GM10847 (cell line): Measurements from ENCODE around the gene MAP4K2.

Source experiments
- POLR2A ChIP-seq: IDR thresholded peaks from 2 replicates; pipeline ENCODE4 v1.6.1; 2011; ENCODE audit not compliant: insufficient read length; ENCODE audit errors: extremely low read depth

MAP4K2 gene

DNA sequence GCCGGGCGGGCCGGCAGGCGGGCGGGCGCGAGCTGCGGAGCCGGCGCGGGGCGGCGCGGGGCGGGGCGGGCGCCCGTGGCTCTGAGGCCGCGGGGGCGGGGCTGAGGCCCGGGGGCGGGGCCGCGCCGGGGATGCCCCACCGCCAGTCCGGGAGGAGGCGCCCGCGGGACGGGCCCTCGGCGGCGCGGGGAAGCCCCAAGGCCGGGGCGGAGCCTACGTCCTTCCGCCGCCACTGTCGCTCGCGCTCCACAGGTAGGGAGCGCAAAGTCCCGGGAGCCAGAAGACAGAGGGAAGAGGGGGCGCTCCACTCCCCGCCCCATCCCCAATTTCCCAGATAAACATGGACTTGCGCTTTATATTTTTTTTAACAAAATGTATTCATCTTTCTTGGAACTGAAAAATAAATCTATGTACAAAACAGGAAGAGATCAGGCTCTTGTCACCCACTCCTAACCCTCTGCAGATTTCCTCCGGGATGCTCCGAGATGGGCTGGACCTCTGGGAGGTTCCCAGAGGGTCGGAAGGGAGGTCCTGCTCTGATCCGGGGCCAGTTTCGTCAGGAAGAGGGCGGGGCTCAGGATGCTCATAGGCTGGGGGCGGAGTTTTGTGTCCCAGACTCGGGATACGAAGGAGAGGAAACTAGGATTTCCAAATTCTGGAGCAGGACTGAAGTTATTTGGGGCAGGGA, at the start of gene MAP4K2:
MAP4K2 (minus strand) TSS at position 57 of the 688 bp plus-strand sequence. CDS start 65 bp downstream, outside the sequence.
- TF ChIP-seq POLR2A, result no peak

DNA sequence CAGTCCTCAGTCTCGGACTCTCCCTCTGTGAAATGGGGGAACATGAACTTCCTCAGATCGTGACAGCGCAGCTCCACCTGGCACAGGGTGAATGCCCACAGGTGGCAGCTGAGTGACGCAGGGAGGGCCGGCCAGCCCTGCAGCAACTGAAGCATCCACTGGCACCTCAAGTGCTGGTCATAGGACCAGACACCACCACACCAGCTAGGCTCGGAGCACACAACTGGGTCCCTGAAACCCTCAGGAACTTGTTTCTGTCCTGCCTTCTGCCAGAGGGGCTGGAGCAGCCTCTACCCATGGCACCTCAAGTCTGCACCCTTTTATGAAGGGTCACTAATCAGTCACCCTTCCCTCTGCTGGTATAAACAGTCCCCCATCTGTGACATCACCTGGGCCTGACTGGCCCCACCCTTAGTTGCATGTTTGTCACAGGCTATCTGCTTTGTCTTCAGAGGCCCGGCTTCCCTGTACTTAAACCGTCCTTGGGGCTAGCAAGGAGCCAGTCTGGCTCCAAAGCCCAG, 48.9 kb upstream of the MAP4K2 start:
- no peak for TF ChIP-seq POLR2A

DNA sequence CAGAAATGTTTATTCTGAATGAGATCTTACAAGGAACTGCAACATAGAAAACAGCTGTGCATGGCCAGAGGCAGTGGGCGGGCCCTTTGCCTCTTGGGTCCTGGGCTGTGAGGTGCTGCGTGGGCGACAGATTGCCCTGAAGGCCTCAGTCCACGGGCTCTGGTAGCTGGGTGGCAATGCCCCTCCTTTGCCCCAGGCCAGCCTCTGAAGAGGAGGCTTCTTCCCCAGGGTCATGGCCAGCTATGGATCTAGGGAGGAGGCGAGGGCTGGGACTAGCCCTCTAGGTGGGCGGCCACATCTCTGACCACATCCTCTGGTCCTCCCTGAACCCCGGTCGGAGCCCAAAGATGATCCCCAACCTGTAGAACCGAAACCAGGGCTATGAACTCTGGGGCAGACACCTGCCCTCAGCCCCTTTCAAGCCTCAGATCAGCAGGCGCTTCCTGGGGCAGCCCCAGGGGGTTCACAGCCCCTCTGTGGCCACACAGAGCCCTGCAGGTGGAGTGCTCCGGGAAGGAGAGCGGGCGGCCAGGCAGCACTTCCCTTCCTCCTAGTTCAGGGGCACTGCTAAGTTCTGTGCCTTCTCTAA, 48.1 kb upstream of the MAP4K2 start:
- TF ChIP-seq POLR2A, result peak; percentile 16

DNA sequence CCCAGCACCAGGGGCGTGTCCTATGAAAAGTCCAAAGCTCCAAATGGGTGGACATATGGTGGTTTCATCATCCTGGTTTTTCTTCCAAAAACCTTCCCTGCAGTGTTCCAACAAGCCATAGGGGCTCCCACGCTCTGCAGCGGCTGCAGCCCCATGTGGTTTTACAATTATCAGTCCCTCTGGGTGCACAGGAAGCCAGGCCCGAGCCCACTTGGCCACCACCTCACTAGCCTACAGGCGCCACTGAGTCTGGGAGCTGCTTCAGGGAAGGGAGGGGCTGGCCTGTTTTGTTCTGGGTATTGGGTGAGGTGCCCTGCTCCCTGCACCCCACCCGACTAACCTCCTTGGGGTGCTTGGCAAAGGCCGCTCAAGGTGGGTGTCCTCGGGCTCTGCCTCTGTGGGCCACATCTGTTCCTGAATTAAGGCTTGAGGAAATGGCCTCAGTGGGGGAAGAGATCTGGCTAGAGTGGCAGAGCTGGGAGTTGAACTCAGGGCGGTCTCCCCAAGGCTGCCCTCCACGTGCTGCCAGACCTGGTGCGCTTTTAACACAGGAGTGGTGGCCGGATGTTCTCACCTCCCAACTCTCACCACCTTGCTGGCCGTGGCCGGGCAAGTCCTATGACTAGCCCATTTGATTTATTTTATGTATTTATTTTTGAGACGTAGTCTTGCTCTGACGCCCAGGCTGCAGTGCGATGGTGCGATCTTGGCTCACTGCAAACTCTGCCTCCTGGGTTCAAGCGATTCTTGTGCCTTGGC, 46.8 kb upstream of the MAP4K2 start:
- TF ChIP-seq POLR2A, result no peak

DNA sequence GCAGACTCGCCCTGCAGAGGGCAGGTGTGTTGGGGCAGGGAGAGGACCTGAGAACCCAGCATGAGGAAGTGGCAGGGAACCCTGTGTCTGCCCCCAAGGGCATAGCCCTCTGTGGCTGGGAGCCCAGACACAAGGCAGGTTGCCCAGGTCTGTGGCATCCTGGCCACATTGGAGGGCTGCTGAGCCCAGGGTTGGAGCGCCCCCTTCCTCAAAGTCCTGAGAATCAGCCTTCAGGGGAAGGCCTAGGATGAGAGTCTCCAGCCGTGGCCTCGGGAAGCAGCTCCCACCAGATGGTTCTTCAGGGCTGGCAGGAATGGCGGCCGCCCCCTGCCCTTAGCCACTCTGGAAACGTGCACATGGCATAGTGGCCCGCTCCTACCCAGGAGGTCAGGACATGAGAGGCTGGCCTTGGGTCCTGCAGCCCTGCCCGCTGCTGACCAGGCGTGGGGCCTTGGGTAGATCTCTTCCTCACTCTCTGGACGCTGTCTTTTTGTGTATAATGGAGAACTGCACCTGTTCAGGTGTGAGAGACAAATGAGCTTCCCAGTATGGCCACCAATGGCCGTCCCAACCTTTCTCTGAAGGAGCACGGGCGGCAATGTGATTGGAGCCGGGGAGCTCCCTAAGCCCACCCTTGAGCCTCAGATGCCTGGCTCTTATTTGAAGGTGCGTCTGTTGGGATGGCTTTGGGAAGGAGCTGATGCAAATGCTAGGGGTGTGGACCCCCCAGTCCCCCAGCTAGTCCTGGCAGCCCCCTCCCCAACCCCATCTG, 46.0 kb upstream of the MAP4K2 start:
- no peak for TF ChIP-seq POLR2A

DNA sequence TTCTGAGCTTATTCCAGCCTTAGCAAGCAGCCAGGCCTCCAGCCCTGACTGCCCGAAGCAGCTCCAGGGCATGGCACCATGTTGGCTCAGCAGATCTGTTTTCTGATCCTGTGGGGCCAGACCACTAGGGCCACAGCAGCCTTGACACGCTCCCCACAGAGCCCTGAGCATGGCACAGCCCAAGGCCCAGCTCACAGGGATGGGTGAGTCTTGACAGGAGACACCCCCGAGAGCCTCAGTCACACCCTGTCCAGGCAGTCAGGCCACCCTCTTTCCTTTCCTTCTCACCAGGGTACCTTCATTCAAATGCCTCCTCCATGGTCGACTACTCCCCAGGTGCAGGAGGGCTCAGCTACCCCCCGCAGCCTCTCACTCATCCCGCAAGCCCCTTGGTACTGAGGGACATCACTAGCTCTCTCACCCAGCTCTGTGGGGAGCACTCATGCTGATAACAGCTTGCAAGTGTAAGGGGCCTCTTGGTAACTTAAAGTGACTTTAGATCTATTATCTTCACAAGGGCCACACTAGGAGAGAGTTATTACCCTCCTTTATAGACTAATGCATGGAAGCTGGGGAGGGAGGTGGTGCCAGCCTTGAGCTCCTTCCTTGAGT, 45.3 kb upstream of the MAP4K2 start:
- TF ChIP-seq POLR2A, result no peak

DNA sequence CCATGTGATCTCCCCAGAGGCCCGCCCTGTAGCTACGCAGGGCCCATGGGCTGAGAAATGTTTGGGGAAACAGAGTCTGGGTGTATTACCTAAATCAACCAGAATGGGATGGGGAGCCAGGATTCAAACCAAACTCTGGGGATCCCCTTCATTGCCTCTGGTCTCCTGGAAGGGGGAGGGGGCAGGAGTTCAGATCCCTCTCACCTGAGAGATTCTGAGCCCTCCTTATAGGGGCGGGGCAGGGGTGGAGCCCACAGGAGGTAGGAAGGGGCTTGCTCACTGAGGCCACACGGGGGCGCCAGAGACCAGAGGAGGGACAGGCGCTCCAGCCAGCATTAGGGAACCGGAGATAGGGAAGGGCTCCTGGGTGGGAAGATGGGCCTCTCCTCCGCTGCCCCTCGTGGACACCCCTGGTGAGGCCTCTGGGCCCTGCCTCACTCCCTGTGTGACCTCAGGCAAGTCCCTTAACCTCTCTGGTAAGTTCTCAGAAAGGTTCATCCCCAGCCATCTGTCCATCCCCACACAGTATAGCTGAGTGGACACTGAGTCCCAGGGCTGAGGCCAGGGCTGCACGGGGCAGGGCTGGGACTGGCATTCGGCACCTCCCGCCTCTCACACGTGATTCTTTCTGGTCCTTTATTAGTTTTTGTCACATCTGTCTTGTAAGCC, 44.1 kb upstream of the MAP4K2 start:
- TF ChIP-seq POLR2A, result no peak

DNA sequence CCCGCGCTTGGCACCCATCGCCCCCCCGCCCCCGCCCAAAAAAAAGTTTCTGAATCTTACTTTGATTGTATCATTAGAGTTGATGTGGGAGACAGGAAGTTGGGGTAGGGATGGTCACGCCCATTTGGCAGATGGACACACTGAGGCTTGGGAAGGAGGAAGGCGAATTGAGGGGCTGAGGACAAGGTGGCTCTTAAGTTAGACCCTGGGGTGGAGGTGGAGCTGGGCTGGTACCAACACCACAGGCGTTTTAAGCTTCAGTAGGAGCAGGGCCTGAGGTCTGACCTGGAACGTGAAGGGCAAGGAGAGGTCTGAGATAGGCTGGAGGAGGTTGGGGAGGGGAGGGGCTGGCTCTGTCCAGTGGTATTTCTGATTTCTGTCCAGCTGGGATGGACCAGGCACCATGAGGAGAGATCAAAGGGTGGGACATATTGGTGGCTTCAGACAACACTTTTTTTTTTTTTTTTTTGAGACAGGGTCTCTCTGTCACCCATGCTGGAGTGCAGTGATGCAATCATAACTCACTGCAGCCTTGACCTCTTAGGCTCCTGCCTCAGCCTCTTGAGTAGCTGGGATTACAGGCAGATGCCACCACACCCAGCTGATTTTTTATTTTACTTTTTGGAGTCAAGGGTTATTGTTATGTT, 42.2 kb upstream of the MAP4K2 start:
- TF ChIP-seq POLR2A, result no peak

DNA sequence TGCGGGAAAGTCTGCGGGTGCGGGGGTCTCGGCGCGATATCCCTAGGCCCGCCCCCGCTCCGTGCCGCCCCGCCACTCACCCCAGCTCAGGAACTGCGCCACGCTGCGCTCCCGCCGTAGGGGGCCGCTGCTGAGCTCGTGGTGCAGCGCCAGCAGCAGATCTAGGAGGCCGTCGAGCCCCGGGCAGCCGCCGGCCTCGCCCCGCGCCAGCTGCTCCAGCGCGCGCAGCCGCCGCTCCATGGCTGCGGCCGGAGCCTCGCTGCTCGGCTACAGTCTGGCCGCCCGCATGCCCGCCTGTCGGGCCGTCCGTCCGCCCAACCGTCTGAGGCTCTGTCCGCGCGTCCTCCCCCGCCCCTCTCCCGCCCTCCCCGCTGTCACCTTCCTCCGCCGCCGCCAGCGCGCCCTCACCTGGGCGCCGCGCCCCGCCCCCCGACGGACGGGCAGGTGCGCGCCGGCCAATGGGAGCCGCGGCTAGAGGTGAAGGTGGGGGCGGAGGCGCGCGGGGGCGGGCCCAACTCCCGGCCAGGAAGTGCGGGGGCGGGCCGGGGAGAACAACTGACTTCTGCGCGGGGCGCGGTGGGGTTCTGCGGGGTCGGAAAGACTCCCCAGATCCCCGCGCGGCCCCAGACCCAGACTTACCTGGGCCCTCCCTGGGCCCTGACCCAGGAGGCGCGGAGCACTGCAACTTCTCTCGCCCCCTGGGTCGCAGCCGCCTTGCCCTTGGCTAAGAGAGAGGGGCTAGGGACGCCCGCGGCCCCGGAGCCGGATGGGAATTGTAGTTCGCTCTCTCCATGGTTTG, 41.5 kb upstream of the MAP4K2 start, which contains the start of gene CDC42BPG:
CDC42BPG (minus strand) TSS at position 324 of the 799 bp plus-strand sequence; CDS start at position 240, 84 bp downstream.
- no peak for TF ChIP-seq POLR2A

DNA sequence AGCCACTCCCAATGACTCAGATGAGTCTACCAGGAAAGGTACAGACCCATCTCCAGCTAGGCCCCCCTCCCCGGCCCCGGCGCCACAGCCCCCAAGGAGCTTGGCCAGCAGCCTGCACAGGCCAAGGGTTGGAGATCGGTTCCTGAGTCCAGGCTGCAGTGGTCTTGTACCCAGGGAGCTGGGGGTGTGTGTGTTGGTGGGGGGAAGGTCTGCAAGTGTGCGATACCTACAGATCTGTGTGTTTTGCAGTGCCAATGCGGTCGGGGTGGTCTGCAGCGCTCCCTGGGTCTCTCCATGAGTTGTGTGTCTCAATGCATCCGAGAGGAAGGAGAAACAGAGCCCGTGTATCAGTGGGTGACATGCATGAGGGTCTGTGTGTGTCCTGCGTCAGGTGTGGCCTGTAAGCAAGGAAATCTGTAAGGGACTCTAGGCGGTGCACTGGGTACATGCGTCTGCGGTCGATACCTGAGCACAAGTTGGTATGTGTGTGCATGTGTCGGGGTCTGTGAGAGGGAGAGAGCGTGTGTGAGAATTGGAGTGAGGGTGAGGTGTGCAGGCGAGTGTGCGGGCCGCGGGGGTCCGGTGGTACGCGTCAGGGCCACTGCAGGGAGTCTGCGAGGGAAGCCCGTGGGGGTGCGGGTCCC, 40.8 kb upstream of the MAP4K2 start:
- no peak for TF ChIP-seq POLR2A

DNA sequence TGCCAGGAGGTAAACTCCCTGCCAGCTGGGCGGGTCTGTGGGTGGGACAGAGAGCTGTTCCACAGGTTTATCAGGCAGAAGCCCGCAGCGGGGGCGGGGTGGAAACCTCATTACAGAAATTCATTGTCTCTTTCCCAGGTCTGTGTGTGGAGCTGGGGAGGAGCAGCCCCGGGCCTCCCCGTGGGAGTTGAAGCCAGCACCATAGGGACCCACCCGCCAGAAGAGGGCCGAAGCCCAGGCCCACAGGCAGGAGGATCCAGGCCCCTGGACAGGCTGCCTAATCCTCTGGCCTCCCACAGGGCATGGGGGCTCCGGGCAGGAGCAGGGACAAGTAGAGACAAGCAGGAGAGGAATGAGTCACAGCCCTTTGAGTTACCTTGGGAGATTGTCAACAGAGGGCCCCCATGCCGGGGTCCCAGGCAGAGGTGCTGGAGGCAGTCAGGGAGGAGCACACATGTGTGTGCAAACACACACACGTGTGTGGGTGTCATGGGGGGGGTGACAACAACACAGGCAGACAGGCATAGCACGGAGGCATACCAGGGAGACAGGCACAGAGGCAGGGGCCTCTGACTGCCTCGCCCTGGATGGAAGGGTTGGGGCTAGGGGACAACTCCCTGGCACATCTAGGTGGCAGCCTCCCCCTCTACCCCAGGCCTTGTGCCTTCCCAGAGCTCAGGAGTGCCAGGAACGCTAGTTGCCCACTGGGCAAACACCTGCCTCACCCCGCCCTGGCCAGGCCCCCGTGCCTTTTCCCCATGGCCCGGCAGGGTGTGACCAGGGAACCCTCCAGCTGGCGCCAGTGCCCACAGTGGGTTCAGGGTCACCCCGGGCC, 40.1 kb upstream of the MAP4K2 start:
- no peak for TF ChIP-seq POLR2A

DNA sequence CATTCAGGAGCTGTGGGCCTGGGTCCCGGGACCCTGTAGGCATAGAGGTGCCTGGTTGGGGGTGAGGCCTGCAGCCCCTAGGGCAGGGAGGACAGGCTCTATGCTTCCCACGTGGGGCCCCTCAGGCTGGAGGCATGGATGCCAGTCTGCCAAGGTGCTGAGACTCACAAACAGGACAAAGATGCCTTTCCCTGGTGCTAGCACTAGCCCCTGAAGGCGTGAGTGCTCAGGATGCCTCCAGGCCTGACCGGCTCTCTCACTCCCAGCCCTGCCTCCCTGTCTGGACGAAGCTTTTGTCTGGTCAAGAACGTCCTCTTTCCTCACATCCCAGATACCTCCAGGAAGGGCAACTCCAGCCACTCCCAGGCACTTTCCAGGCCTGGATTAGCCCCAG, 39.3 kb upstream of the MAP4K2 start:
- TF ChIP-seq POLR2A, result no peak
